ENCODE results near the gene DCUN1D4.
"Not testable (repeated sequence)": the region's sequence is repeated elsewhere in the genome, so short reads cannot be mapped to it uniquely, and the experiment has no call there.

The DCUN1D4 gene

GRCh38 chr4:51895158-51895557 lies 52.2 kb downstream of the DCUN1D4 start:
- DNase-seq (ENCODE audit: low spot score), result no peak

DNA sequence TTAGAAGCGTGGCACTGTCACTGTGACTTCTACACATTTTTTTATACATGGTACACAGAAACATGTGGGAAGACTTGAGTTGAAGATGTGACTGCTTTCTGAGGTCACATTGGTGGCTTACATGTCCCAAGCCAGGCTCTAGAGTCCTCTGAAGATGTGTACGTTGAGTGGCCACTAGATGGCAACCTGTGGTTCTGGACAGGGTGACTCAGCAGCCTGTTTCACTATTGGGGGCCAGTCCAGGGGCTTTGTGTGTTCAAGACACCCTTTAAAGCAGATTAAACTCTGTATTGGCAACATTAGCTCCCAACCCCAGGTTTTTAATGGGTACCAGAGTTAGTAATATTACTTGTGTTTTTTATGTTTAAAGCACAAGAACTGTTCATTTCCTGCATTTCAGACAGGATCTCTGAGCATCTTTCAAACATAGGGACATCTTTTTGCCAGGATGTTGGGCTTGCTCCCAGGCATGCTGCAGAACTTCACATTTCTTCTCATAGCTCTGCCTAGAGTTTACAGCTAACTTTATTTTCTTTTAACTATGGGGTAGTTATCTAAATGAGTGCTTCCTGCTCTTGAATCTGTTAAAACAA lies 53.0 kb downstream of the DCUN1D4 start:
- DNase-seq (ENCODE audit: low spot score), result peak; percentile 55

DNA sequence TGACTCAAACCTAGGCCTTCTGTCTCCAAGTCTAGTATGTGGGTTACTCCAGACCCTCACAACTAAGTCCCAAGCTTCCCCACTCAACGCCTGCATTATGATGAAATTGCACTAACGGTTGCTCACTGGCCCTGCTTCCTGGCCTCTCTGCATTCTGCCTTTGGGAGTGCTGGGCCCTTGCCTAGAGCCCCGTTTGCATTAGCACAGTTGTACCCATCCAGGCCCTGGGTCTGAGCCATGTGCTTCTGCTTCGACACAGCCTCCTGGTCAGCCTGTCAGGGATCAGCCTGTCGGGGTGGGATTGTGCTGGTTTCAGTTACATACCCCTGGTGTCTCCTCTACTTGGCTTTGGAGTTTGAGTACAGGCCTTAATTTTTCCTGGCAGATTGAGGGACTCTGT lies 58.4 kb downstream of the DCUN1D4 start:
- DNase-seq (ENCODE audit: low spot score), result no peak

GRCh38 chr4:51906167-51906958 lies 63.4 kb downstream of the DCUN1D4 start:
- no peak for DNase-seq (ENCODE audit: low spot score)

GRCh38 chr4:51907006-51907669 lies 64.2 kb downstream of the DCUN1D4 start:
- DNase-seq (ENCODE audit: low spot score), result no peak

DNA sequence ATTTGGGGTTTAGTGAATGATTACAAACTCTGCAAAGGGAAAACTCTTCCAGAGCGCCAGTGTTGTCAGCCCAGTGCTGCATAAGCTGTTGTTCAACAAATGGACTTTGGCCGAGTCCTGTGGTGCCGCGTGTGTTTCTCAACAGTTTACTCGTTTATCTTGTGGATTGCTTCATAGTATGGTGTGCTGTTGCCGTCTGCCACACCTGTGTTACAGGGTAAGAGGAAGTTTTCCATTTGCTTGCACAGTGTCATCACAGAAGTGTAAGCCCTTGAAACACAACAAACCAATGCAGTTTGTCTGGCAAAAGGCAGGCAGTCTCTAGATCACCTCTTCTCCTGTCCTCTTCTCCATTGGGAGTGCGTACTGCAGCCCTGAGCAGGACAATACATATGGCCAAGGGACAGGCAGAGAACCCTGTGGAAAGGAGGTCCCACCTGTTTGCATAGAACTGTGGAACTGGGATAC lies 66.3 kb downstream of the DCUN1D4 start:
- no peak for DNase-seq (ENCODE audit: low spot score)

GRCh38 chr4:51918251-51918650 lies 75.3 kb downstream of the DCUN1D4 start:
- no peak for DNase-seq (ENCODE audit: low spot score)

- DNase-seq (ENCODE audit: low spot score), result no peak
Measured at GRCh38 chr4:51923343-51923742, 80.4 kb downstream of the DCUN1D4 start.

DNA sequence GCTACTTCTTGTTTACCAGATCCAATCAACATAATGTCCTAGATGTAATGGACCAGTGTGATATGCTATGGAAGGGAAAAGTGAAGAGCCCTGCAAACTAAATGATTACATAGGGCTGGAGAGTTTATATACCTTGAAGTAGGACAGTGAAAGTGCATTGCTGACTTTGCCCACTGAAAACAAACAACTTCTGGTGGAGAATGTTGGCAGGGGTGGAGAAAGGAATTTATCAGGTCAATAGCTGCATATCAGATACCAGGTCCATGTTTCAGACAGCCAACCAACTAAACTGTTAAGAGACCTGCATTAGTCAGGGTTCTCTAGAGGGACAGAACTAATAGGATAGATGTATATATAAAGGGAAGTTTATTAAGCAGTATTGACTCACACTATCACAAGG lies 82.4 kb downstream of the DCUN1D4 start:
- DNase-seq (ENCODE audit: low spot score), result no peak

DNA sequence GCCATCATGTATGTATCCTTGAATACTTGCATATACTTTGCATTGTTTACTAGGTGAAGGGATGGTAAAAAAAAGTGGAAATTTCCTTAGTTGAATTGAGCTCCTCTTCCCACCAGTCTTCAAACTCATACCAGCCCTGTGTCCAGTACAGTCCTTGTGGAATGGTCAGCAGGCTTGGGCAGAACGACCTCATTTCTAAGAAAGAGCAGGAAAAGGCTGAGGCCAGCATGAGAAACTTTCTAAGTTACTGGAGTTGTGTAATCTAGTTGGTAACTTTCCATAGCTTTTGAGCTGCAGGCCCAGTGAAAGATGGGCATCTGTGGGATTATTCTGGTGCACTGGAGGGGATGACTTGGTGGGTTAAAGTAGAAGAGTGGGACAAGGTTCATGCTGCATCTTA lies 87.6 kb downstream of the DCUN1D4 start:
- no peak for DNase-seq (ENCODE audit: low spot score)

- no peak for DNase-seq (ENCODE audit: low spot score)
Measured at GRCh38 chr4:51931461-51931860, 88.5 kb downstream of the DCUN1D4 start.

DNA sequence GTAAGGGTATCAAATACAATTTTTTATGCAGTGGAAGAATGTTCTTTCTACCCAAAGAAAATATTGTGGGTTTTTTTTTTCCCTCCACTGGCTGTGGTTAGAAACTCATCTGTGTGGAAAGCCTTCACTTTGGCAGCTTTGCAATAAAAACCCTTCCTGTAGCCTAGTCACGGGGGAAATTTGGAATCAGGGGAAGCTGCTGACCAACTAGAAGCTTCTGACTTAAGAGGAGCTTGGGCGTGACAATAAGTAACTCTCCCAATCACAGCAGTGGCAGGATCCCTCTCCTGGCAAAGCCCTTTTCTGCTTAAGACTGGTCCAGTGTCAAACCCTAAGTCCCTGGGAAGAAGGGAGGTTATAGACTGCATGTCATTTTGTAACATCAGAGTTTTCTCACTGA lies 89.3 kb downstream of the DCUN1D4 start:
- peak; percentile 5 for DNase-seq (ENCODE audit: low spot score)

DNA sequence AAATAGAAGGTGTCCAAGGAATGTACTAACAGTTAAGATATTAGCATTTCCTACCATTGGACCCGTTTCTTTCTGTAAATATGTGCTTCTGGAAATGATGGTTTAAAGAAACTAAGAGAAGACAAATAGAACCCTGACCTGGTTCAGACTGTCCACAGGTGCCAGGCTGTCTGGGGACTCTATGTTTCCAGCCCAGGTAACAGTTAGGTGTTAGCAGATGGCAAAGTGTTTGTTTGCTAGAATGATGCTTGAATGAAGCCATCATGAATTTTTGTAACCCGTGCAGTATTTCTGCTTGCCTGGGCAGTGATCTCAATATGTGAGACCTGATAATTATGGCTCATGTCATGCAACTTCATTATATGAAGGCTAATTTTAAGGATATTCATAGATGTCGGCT lies 89.7 kb downstream of the DCUN1D4 start:
- no peak for DNase-seq (ENCODE audit: low spot score)

GRCh38 chr4:51940460-51940859 lies 97.5 kb downstream of the DCUN1D4 start:
- not testable (repeated sequence) for DNase-seq (ENCODE audit: low spot score)

DNA sequence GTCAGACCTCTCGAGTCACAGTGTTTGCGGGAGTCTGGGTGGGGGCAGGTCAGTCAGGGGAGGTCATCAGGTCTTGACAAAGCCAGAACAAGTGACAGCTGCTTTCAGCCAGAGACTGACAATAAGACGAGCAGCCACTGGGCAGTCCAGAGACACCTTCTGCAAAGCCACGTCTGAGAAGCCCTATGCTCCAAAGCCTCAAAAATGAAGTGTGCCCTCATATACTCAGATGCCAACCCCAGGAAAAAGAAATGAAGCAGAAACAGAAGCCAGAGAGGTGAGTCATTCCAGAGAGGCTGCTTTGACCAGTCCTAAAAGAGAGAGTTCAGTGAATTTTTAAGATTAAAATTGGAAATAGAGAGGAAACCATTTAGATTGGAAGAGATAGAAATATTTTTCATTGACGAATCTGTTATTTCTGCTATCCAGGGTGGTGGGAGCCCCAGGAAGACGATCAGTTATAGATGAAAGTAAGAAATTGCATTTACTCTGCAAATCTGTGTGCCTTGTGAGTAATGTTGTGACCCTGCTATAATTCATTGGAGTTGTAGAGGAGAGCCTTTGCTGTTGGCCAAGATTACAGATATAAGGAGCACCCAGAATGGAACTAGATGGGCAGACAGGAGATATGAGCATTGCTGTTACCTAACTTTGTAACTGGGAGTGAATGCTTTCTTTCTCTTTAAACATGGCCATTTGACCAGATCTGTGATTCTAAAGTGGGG lies 99.3 kb downstream of the DCUN1D4 start:
- DNase-seq (ENCODE audit: low spot score), result no peak

DNA sequence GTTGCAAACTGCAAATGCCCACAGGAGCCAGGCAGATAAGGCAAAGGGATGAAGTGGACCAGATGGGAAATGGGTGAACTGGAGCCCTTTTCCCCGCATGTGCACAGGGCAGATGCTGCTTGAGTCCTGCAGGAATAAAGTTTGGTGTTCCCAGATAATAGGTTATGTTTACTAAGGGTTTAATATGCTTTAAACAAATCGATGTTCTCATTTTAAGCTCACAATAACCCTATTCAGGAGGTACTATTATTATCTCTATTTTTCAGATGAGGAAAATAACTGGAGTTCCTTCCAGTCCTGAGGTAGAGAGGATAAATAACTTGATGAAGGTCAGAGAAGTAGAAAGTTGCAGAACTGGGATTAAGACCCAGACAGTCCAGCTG lies 99.9 kb downstream of the DCUN1D4 start:
- DNase-seq (ENCODE audit: low spot score), result no peak

- DNase-seq (ENCODE audit: low spot score), result no peak
Measured at GRCh38 chr4:51943221-51943620, 100.3 kb downstream of the DCUN1D4 start.

DNA sequence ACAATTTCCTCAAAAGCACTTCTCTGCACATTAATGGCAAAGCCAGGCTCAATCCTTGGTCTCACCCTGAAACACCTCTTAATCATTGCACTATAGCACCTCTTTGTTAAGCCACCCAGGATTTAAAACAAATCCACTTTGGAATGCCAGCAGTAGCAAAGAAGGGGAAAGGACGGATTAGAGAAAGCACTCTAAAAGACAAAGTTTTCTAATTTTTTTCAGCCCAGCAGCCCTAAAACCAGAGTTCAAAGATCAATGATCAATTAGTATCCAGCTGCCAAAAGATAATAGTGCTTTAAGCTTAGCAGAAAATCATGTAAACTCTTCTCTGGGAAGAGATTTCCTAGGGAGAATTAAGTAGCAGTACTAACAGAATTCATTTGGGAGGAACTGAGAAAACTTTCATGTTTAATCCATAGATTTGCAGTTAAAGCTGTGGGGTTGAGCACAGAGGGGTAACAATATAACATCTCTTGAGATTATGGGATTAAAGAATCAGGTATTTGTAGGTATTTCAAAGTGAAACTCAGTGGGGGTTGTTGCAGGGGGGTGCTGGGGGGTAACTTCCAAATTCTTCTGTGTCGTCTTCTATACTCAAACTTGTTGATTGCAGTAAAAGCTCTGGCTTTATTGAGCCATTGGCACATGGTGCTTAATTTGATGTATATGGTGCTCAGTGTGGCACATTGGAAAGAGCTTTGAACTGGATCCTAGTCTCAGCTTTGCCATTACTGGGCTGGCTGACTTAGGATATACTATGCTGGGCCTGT lies 115.4 kb downstream of the DCUN1D4 start:
- DNase-seq (ENCODE audit: low spot score), result no peak

DNA sequence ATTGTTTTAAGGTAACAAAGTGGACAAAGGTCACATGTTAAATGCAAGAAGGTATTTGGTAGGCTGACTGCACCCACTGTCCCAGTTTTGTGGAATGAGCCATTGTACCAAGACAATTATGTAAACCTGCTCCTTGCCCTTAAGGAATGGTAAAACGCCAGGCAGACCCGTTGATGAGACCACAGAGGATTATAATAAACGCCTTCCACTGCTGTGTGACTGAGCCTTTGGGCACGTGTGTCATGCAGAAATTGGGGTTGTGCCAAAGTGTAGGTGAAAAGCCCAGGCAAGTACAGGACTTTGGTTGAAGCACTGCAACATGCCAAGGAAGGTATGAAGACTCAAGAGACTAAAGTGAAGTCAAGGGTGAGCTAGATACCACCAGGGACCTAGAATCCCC lies 117.5 kb downstream of the DCUN1D4 start:
- DNase-seq (ENCODE audit: low spot score), result no peak

GRCh38 chr4:51963841-51964517 lies 121.0 kb downstream of the DCUN1D4 start:
- no peak for DNase-seq (ENCODE audit: low spot score)

- no peak for DNase-seq (ENCODE audit: low spot score)
Measured at GRCh38 chr4:51965862-51966261, 122.9 kb downstream of the DCUN1D4 start.

All from hepatic stellate cell (primary cell).